Caco-2 (cell line): Measurements from ENCODE around the gene LOXL3. TPM values are rescaled to one million over a fixed set of nuclear protein-coding genes. Genes with fewer than 3 reads are reported as not detected.
A peak's percentile ranks its signal among the peaks of the same experiment; 100 is the strongest.

Experiments used
- Bru-seq: library from RNA; stranded (reverse); fragments of 400-500 nt; gene quantifications from one replicate; lab custom pipeline; 2021; lab: Mats Ljungman, UMichigan
- BruChase-seq, 2 experiments: library from RNA; stranded (reverse); fragments of 400-500 nt; gene quantifications; one replicate each; lab custom pipeline; 2021; lab: Mats Ljungman, UMichigan
- BruUV-seq: library from RNA; stranded (reverse); fragments of 400-500 nt; replicated peaks from 2 replicates; lab custom pipeline; 2021; lab: Mats Ljungman, UMichigan
- CTCF ChIA-PET: fragments of 300-600 bp; sonication (Branson Sonifier 250); formaldehyde crosslinking; loops from one replicate; lab custom pipeline; 2022; ENCODE audit warnings: antibody characterized with exemption; lab: Charles Lee
- POLR2A ChIA-PET: fragments of 300-600 bp; sonication (Branson Sonifier 250); formaldehyde crosslinking; loops from one replicate; lab custom pipeline; 2022; ENCODE audit warnings: antibody characterized with exemption; lab: Charles Lee
- DNase-seq, 2 experiments: peaks; one replicate each; pipeline versions ENCODE4 v3.0.0 to v3.0.0-alpha.2; 2020 to 2022
- H3K27me3 ChIP-seq: replicated peaks from 2 replicates; pipeline ENCODE4 v1.6.0; 2011; ENCODE audit warnings: low read length; ENCODE audit not compliant: control insufficient read depth, insufficient read depth
- H3K36me3 ChIP-seq: 2 replicates; pipeline ENCODE4 v1.5.1; 2011; ENCODE audit warnings: low read length; ENCODE audit not compliant: control insufficient read depth, insufficient read depth
- H3K4me1 ChIP-seq: fragments of 250-450 bp; sonication (Bioruptor Pico); 2 replicates; pipeline ENCODE4 v1.5.1; 2020; ENCODE audit warnings: mild to moderate bottlenecking
- H3K4me3 ChIP-seq: 2 replicates; pipeline ENCODE4 v1.5.1; 2011; ENCODE audit warnings: low read depth, mild to moderate bottlenecking, control low read depth, low read length
- H3K9me3 ChIP-seq: fragments of 250-450 bp; sonication (Bioruptor Pico); 2 replicates; pipeline ENCODE4 v1.5.1; 2020; ENCODE audit warnings: mild to moderate bottlenecking, moderate library complexity
- H3K27ac Mint-ChIP-seq: one replicate; pipeline ENCODE4 v1.8.0; 2022; ENCODE audit warnings: mixed read lengths; ENCODE audit not compliant: unreplicated experiment
- H3K27me3 Mint-ChIP-seq: one replicate; pipeline ENCODE4 v1.8.0; 2022; ENCODE audit warnings: mixed read lengths; ENCODE audit not compliant: insufficient read depth, unreplicated experiment
- H3K36me3 Mint-ChIP-seq: one replicate; pipeline ENCODE4 v1.8.0; 2022; ENCODE audit warnings: mild to moderate bottlenecking, mixed read lengths; ENCODE audit not compliant: insufficient read depth, unreplicated experiment
- H3K4me1 Mint-ChIP-seq: one replicate; pipeline ENCODE4 v1.8.0; 2022; ENCODE audit warnings: low read depth, mixed read lengths; ENCODE audit not compliant: unreplicated experiment
- H3K4me3 Mint-ChIP-seq: one replicate; pipeline ENCODE4 v1.8.0; 2022; ENCODE audit warnings: mild to moderate bottlenecking, moderate library complexity, mixed read lengths; ENCODE audit not compliant: unreplicated experiment
- H3K9me3 Mint-ChIP-seq: one replicate; pipeline ENCODE4 v1.8.0; 2022; ENCODE audit warnings: mixed read lengths; ENCODE audit not compliant: unreplicated experiment
- CTCF ChIP-seq, 2 experiments: fragments of 200-600 bp in 1 of 2; IDR thresholded peaks; 1 replicate in 1 of 2; 2 replicates in 1 of 2; pipeline versions ENCODE4 v1.5.1 to v1.8.0; 2011 to 2022; ENCODE audit warnings: antibody characterized with exemption in 1 of 2, control low read depth in 1 of 2, inconsistent platforms in 1 of 2, low read depth in 1 of 2, low read length in 1 of 2, mild to moderate bottlenecking in 1 of 2, moderate library complexity in 1 of 2; ENCODE audit not compliant: insufficient read depth in 1 of 2, severe bottlenecking in 1 of 2, unreplicated experiment in 1 of 2
- intact Hi-C: fragments of 100-400 bp; cut with micrococcal nuclease; formaldehyde crosslinking; loops from one replicate; pipeline ENCODE4 v1.10.0; 2022; ENCODE audit not compliant: unreplicated experiment
- long read RNA-seq: library from polyadenylated mRNA; stranded (forward); transcript quantifications from one replicate; pipeline ENCODE4 v2.0.0, GENCODE V29; 2022
- total RNA-seq: library from RNA; stranded (reverse); gene quantifications from 2 replicates; pipeline ENCODE4 v1.2.3, GENCODE V29; 2022

Gene LOXL3
- total RNA-seq (13.8 and 15.9 TPM in 2 replicates), Bru-seq, nascent RNA (percentile 61 among the genes with signal in this experiment), BruChase-seq, experiment 1, labeled RNA remaining after a 2-hour chase (percentile 64 among the genes with signal in this experiment), BruChase-seq, experiment 2, labeled RNA remaining after a 6-hour chase (percentile 67 among the genes with signal in this experiment)
- long read RNA-seq, transcript LOXL3-208 (10 exons, 2,837 nt) = major isoform, 17 of 37 reads
- long read RNA-seq, partial matches to known transcripts = 9 of 37 reads
- long read RNA-seq, other reads (novel, unspliced or antisense) = 11 of 37 reads

GRCh38 chr2:74553892-74554819, at the start of gene LOXL3, which contains the start of gene DOK1:
TSS of gene LOXL3 (minus strand) at chr2:74553942. CDS start at chr2:74552634, 1,308 bp downstream.
TSS of gene DOK1 (plus strand) at chr2:74554720. CDS start at chr2:74554755, 35 bp downstream.
- Mint-ChIP-seq H3K36me3 (peaks cover 7% of the 10 kb centered on the region), H3K27me3 (no peaks in the 10 kb centered on the region), H3K4me3 (peak within 1 kb of the TSS; percentile 23), H3K27ac (peak within 1 kb of the TSS; percentile 51), H3K4me1 (peaks cover 23% of the 10 kb centered on the region), H3K9me3 (no peaks in the 10 kb centered on the region)
- TF ChIP-seq CTCF (IDR thresholded peaks at IDR 0.05; ENCODE audit: insufficient read depth in 1 of 2, low read depth in 1 of 2, low read length in 1 of 2, severe bottlenecking in 1 of 2, unreplicated experiment in 1 of 2) = no peak
- peak; percentile 60 to 75 for DNase-seq
- intact Hi-C loops = no loop called here
- no TSS peak for BruUV-seq
- ChIA-PET POLR2A (no interaction called here), CTCF (interaction anchor here (0.5 to 0.6 kb wide), 2 partner anchors 35 to 103 kb away, joined by 3 to 5 read pairs; no protein-coding TSS in a partner anchor)
- H3K9me3 ChIP-seq = no peaks in the 10 kb centered on the region
- peaks cover 31% of the 10 kb centered on the region for H3K4me1 ChIP-seq
- H3K4me3 ChIP-seq = peak within 1 kb of the TSS; percentile 34
- H3K36me3 ChIP-seq = no peaks in the 10 kb centered on the region; the same call in 1 of the 2 replicates
- no peaks in the 10 kb centered on the region for H3K27me3 ChIP-seq

- Mint-ChIP-seq H3K4me3 (no peak overlapping the region), H3K36me3 (no peaks in the 10 kb centered on the region), H3K27me3 (peaks cover 21% of the 10 kb centered on the region), H3K4me1 (no peaks in the 10 kb centered on the region), H3K9me3 (no peaks in the 10 kb centered on the region), H3K27ac (no peak overlapping the region)
- Histone ChIP-seq H3K4me3 (no peak overlapping the region), H3K36me3 (no peaks in the 10 kb centered on the region), H3K27me3 (no peaks in the 10 kb centered on the region), H3K9me3 (no peaks in the 10 kb centered on the region), H3K4me1 (no peaks in the 10 kb centered on the region)
- TF ChIP-seq CTCF (IDR thresholded peaks at IDR 0.05; ENCODE audit: insufficient read depth in 1 of 2, low read depth in 1 of 2, low read length in 1 of 2, severe bottlenecking in 1 of 2, unreplicated experiment in 1 of 2) = no peak
- ChIA-PET CTCF (no interaction called here), POLR2A (no interaction called here)
- DNase-seq = no peak
- intact Hi-C loops = no loop called here
- BruUV-seq = no TSS peak
Observed at GRCh38 chr2:74602586-74603281, 49.0 kb upstream of the LOXL3 start.

- Histone ChIP-seq H3K4me3 (no peak overlapping the region), H3K27me3 (no peaks in the 10 kb centered on the region), H3K4me1 (no peaks in the 10 kb centered on the region), H3K36me3 (no peaks in the 10 kb centered on the region), H3K9me3 (no peaks in the 10 kb centered on the region)
- TF ChIP-seq CTCF (IDR thresholded peaks at IDR 0.05; ENCODE audit: insufficient read depth in 1 of 2, low read depth in 1 of 2, low read length in 1 of 2, severe bottlenecking in 1 of 2, unreplicated experiment in 1 of 2) = no peak
- Mint-ChIP-seq H3K4me1 (no peaks in the 10 kb centered on the region), H3K27me3 (peaks cover 25% of the 10 kb centered on the region), H3K36me3 (no peaks in the 10 kb centered on the region), H3K4me3 (no peak overlapping the region), H3K27ac (no peak overlapping the region), H3K9me3 (no peaks in the 10 kb centered on the region)
- ChIA-PET POLR2A (no interaction called here), CTCF (no interaction called here)
- no TSS peak for BruUV-seq
- intact Hi-C loops = no loop called here
- no peak for DNase-seq
Observed at GRCh38 chr2:74599676-74600075, 45.9 kb upstream of the LOXL3 start.
